HepG2 (cell line): ENCODE results near the gene ALKBH4.

ENCODE experiments used
- BRF2 ChIP-seq: sonication (generic); formaldehyde crosslinking; IDR thresholded peaks from 2 replicates; pipeline ENCODE4 v1.8.1; 2022; ENCODE audit warnings: mild to moderate bottlenecking, missing genetic modification reagents
- CTCF ChIP-seq: sonication (generic); formaldehyde crosslinking; IDR thresholded peaks from 2 replicates; pipeline ENCODE4 v1.5.0; 2020; ENCODE audit warnings: mild to moderate bottlenecking, missing genetic modification reagents, moderate library complexity
- GATAD1 ChIP-seq: IDR thresholded peaks from 2 replicates; pipeline ENCODE4 v1.6.1; 2016; ENCODE audit warnings: missing genetic modification reagents, missing compliant biosample characterization
- HHEX ChIP-seq: IDR thresholded peaks from 2 replicates; pipeline ENCODE4 v1.6.1; 2016; ENCODE audit warnings: control low read depth
- JDP2 ChIP-seq: sonication (generic); formaldehyde crosslinking; IDR thresholded peaks from 2 replicates; pipeline ENCODE4 v1.8.1; 2022; ENCODE audit warnings: missing genetic modification reagents, borderline replicate concordance
- MBD4 ChIP-seq: IDR thresholded peaks from 2 replicates; pipeline ENCODE4 v1.6.1; 2012; ENCODE audit warnings: low read length, inconsistent platforms, borderline replicate concordance
- MTF2 ChIP-seq: sonication (generic); formaldehyde crosslinking; IDR thresholded peaks from 2 replicates; pipeline ENCODE4 v1.5.0; 2020; ENCODE audit warnings: missing genetic modification reagents, borderline replicate concordance
- PBX3 ChIP-seq: sonication (generic); formaldehyde crosslinking; IDR thresholded peaks from 2 replicates; pipeline ENCODE4 v1.8.1; 2023; ENCODE audit warnings: missing genetic modification reagents, inconsistent platforms, borderline replicate concordance
- POLR2A ChIP-seq, 2 experiments: IDR thresholded peaks; 2 replicates each; pipeline ENCODE4 v1.6.1; 2011; ENCODE audit warnings: low read depth in 2 of 2, low read length in 2 of 2, mild to moderate bottlenecking in 1 of 2, moderate library complexity in 1 of 2; ENCODE audit not compliant: insufficient read depth in 1 of 2
- REST ChIP-seq, 2 experiments: IDR thresholded peaks; 2 replicates each; pipeline ENCODE4 v1.6.1; 2011 to 2012; ENCODE audit warnings: low read length in 2 of 2, borderline replicate concordance in 1 of 2, low read depth in 1 of 2, mild to moderate bottlenecking in 1 of 2, moderate library complexity in 1 of 2
- ZBTB2 ChIP-seq: sonication (generic); formaldehyde crosslinking; IDR thresholded peaks from 2 replicates; pipeline ENCODE4 v1.8.0; 2022; ENCODE audit warnings: low read depth, missing genetic modification reagents
- ZBTB25 ChIP-seq: IDR thresholded peaks from 2 replicates; pipeline ENCODE4 v1.6.1; 2018; ENCODE audit warnings: missing genetic modification reagents
- ZNF720 ChIP-seq: sonication (generic); formaldehyde crosslinking; IDR thresholded peaks from 2 replicates; pipeline ENCODE4 v1.4.0; 2020; ENCODE audit warnings: missing genetic modification reagents

GRCh38 chr7:102436118-102436517, 28.5 kb downstream of the ALKBH4 start:
- TF ChIP-seq BRF2 (CRISPR knock-in tag), result no peak
- no peak for TF ChIP-seq ZNF720 (CRISPR knock-in tag)
- TF ChIP-seq JDP2 (CRISPR knock-in tag), result no peak
- TF ChIP-seq CTCF (CRISPR knock-in tag), result no peak
- no peak for TF ChIP-seq MTF2 (CRISPR knock-in tag)
- no peak for TF ChIP-seq ZBTB25 (CRISPR knock-in tag)
- no peak for TF ChIP-seq POLR2A (IDR thresholded peaks at IDR 0.05; ENCODE audit: insufficient read depth in 1 of 2, low read depth in 2 of 2, low read length in 2 of 2)
- TF ChIP-seq REST (IDR thresholded peaks at IDR 0.05; ENCODE audit: borderline replicate concordance in 1 of 2, low read depth in 1 of 2, low read length in 2 of 2), result no peak
- TF ChIP-seq PBX3 (CRISPR knock-in tag), result no peak
- TF ChIP-seq GATAD1 (CRISPR knock-in tag), result no peak
- no peak for TF ChIP-seq MBD4
- no peak for TF ChIP-seq HHEX (CRISPR knock-in tag)
- TF ChIP-seq ZBTB2 (CRISPR knock-in tag), result no peak
